Activated CD8-positive, alpha-beta memory T cell treated with anti-CD3 and anti-CD28 coated beads for 48 hours (primary cell): Measurements from ENCODE around the gene WNT5B.
"Not testable (repeated sequence)": the region's sequence is repeated elsewhere in the genome, so short reads cannot be mapped to it uniquely, and the experiment has no call there.

Source experiments
- DNase-seq, 3 experiments: peaks; one replicate each; pipeline ENCODE4 v3.0.0-alpha.2; 2020; ENCODE audit warnings: low read depth in 2 of 3, low spot score in 2 of 3

Gene WNT5B

DNA sequence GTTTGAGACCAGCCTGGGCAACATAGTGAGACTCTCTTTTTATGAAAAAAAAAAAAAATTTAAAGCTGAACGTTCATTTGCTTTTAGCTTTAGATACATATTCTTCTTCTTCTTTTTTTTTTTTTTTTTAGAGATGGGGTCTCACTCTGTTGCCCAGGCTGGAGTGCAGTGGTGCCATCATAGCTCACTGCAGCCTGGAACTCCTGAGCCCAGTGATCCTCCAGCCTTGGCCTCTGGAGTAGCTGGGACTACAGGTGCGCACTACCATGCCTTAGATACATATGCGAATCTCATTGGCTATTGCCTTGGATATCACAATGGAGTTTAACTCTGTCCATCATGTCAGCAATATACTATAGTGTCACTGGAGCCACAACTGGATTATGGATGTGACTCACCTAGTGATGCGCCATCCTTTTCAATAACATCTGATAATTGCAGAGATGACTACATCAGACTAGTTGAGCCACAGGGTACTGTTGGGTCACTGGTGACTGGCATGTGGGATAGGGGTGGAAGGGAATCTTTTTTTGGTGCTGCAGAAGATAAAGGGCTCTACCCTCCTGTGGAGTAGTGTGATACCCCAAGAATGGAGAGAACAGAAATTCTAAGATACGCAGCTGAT, 59.2 kb downstream of the WNT5B start:
- no peak for DNase-seq

DNA sequence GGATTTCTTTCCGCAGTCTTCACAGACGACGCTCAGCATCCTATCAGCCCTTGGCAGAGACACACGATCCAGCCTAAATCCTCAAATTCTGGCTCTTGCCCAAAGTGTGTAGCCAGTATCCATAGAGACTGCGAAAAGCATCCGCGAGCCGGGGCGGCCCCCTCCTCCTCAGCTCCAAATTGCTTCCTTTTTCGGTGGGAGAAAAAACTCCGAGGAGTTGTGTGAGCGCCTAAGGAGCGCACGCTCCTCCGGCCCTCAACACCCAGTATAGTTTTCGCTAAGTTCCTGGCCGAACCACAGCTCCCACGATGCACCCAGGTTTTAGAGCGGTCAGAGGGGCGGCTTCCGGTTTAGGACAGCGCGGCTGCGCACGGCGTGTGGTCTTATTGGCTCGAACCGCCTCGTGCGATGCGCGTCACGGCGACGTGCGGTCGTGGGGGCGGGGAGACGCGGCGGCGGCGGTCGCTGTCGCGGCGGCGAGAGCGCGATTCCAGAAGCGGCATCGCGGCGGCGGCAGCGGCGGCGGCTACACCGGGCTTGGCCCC, 61.6 kb downstream of the WNT5B start, which contains the start of gene ADIPOR2:
ADIPOR2 (plus strand) TSS at position 493 of the 545 bp plus-strand sequence. CDS start 63,274 bp downstream, outside the sequence.
- peak; percentile 84 to 91 (median 84) for DNase-seq

DNA sequence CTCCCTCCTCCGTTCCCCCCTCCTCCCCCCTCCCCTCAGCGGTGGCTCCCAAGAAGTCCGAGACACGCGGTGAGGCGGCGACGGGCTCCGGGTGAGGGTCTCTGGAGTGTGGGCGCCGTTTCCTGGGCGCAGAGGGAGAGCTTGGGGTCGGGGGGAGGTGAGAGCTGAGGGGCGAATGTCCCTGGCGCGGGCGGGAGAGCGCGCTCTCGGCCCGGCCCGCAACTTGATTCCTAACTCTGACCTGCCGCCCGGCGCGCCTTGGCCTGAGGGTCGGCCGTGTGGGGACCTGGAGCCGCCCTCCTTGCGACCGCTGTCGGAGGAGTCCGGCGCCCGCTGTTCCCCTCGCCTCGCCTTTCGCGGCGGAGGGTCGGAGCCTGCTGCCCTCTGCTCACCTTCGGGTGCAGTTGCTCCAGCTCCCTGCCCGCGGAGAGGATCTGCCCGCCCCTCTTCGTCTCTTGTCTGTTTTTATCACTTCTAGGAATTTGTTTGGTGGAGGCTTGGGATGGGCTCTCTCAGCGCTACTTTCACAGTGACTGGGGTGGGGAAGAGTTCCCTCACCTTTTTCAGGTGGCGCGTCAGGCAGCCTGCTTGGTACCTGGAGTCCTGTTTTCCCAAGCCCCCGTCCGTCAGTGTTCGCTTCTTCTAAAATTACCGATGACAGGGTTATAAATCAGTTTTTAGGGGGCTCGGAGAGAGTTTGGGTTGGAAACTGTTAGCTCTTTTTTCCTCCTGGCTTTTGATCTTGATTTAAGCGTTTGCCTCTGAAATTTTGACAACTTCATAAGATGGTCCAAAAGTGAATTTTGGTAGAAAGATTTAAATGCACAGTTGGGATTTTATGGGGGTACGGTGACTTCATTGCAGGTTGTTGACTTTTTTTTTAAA, 62.3 kb downstream of the WNT5B start:
- peak in 1 of 3 experiments; percentile 15 for DNase-seq

DNA sequence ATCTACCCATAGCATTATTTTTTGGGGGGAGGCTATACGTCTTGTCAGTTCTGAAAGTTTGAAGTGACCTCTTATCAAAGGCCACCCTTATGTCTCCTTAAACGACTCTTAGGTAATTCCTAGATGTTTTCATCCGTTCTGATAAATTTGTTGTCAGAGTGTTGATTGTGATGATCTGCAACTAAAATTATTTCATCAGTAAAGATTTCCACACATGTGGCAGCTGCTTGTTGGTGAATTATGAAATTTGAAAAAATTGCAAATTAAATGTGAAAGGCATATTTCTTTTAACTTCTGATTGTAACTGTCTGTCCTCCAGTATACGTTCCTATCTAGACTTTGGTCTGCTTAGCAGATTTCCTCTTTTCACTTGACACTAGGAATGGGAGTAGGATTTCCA, 63.2 kb downstream of the WNT5B start:
- DNase-seq: no peak

DNA sequence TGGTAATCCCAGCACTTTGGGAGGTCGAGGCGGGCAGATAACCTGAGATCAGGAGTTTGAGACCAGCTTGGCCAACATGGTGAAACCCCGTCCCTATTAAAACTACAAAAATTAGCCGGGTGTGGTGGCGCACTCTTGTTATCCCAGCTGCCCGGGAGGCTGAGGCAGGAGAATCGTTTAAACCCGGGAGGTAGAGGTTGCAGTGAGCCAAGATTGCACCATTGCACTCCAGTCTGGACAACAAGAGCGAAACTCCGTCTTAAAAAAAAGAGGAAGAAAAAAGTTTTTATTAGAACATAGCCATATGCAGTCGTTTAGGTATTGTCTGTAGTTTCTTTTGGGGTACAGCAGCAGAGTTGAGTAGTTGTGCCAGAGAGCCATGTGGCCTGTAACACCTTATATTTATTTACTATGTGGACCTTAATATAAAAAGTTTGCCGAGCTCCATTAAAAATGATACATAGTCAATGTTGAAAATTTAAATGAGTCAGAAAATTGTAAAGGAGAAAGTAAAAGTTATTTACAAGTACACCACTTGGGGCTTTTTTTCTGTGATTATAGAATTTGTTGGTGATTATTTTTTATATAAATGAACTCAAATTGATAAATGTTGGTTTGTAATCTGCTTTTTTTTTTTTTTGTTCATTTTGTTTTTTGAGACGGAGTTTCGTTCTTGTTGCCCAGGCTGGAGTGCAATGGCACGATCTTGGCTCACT, 64.0 kb downstream of the WNT5B start:
- no peak for DNase-seq

DNA sequence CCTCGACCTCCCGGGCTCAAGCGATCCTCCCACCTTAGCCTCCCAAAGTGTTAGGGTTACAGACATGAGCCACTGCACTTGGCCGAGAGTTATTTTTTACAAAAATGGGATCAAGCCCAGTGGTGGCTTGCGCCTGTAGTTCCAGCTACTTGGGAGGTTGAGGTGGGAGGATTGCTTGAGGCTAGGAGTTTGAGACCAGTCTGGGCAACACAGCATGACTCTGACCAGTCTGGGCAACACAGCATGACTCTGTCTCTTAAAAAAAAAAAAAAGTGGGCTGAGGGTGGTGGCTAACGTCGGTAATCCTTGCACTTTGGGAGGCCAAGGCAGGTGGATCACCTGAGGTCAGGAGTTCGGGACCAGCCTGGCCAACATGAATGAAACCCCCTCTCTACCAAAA, 66.1 kb downstream of the WNT5B start:
- DNase-seq: not testable (repeated sequence)

DNA sequence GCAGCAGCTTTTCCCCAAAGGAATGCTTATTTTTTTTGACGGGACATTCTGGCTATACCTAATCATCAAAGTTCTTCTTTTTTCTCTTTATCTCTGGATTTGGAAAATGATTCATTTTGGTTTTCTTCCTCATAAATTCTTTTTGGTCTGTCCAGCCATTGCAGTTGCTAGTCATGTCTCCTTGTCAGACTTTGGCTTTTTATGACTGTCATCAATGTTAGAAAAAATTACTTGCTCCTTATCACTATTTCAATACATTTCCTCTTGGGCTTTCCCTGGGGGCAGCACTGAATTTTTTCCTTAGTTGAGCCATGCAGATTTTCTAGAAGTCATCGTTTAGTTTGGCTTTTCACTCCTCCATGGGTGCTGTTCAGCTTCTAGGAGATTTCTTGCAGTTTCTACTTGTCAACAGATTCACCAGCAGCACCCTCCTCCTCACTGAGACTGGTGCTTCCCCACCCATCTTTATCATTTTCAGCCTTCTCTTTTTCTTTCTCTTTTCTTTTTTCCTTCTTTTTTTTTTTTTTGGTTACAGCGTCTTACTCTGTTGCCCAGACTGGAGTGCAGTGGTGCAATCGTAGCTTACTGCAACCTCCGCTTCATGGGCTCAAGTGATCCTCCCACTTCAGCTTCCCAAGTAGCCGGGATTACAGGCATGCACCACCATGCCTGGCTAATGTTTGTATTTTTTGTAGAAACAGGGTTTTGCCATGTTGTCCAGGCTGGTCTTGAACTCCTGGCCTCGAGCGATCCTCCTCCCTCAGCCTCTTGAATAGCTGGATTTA, 67.0 kb downstream of the WNT5B start:
- no peak for DNase-seq

DNA sequence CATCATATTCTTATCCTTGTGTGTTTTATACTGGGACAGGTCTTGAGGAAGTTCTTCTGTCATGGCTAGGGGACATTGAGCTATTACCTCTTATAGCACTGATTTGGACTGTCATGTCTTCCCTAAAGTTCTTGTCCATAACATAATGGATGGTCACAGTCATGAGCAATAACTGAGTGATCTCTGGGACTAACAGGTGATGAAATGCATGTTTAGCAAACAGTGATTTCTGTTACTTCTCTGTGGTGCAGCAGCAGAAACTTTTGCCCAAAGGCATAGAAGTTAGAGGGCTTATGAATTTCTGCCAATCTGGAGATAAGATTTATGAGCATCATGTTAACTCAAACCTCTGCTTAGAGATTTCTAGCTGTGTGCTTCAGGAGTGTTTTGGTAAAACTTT, 67.8 kb downstream of the WNT5B start:
- no peak for DNase-seq
